ENCODE data around the gene PLCD3.

- no peak for TF ChIP-seq POLR2A (IDR thresholded peaks at IDR 0.05)
- TF ChIP-seq, protein P1, sequence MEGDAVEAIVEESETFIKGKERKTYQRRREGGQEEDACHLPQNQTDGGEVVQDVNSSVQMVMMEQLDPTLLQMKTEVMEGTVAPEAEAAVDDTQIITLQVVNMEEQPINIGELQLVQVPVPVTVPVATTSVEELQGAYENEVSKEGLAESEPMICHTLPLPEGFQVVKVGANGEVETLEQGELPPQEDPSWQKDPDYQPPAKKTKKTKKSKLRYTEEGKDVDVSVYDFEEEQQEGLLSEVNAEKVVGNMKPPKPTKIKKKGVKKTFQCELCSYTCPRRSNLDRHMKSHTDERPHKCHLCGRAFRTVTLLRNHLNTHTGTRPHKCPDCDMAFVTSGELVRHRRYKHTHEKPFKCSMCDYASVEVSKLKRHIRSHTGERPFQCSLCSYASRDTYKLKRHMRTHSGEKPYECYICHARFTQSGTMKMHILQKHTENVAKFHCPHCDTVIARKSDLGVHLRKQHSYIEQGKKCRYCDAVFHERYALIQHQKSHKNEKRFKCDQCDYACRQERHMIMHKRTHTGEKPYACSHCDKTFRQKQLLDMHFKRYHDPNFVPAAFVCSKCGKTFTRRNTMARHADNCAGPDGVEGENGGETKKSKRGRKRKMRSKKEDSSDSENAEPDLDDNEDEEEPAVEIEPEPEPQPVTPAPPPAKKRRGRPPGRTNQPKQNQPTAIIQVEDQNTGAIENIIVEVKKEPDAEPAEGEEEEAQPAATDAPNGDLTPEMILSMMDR (IDR thresholded peaks at IDR 0.05): no peak
- no peak for TF ChIP-seq EP300 (IDR thresholded peaks at IDR 0.05)
- no peak for TF ChIP-seq POLR2AphosphoS5 (IDR thresholded peaks at IDR 0.05)
Measured at GRCh38 chr17:45104907-45105624, 27.2 kb downstream of the PLCD3 start.

All from upper lobe of left lung (tissue), 4 donors.